GM12872 (cell line): ENCODE measurements around the gene ABL1.

Experiments
- CTCF ChIP-seq: IDR thresholded peaks from 3 replicates; pipeline ENCODE4 v1.5.1; 2011; ENCODE audit warnings: low read depth, mild to moderate bottlenecking, low read length, moderate library complexity; ENCODE audit not compliant: insufficient read depth

ABL1 gene

GRCh38 chr9:130858739-130859705 is 24.0 kb downstream of the ABL1 start:
- TF ChIP-seq CTCF: no peak

GRCh38 chr9:130860458-130861316 is 25.6 kb downstream of the ABL1 start:
- no peak for TF ChIP-seq CTCF

- TF ChIP-seq CTCF: no peak
These were observed 26.5 kb downstream of the ABL1 start for GRCh38 chr9:130861372-130862180.

- no peak for TF ChIP-seq CTCF
These were observed 27.2 kb downstream of the ABL1 start for GRCh38 chr9:130862217-130862616.

- TF ChIP-seq CTCF: no peak
These were observed 27.7 kb downstream of the ABL1 start for GRCh38 chr9:130862747-130863146.

- TF ChIP-seq CTCF: 0 out of 3 replicates have a peak, but pooled peaks have one; percentile 1
These were observed 29.5 kb downstream of the ABL1 start for GRCh38 chr9:130864541-130864940.
